ENCODE results near the gene HECA. TPM values are rescaled to one million over a fixed set of nuclear protein-coding genes. Genes with fewer than 3 reads are reported as not detected.

HECA gene
- total RNA-seq, 1 experiment from 2014 or later, result 10.7 TPM

- Histone ChIP-seq H3K9me2 (ENCODE audit: insufficient read depth) (no peaks in the 10 kb centered on the region), H3K4me2 (ENCODE audit: low read length) (no peak overlapping the region), H3K27me3 (ENCODE audit: insufficient read depth, low read length) (no peaks in the 10 kb centered on the region), H3K4me1 (ENCODE audit: control insufficient read depth in 1 of 2, insufficient read depth in 2 of 2, low read length in 2 of 2) (no peaks in the 10 kb centered on the region), H3K79me2 (ENCODE audit: insufficient read depth, low read length) (no peaks in the 10 kb centered on the region), H2AFZ (ENCODE audit: low read depth, low read length, poor library complexity, severe bottlenecking) (no peak overlapping the region), H3K27ac (ENCODE audit: low read depth, low read length) (no peak overlapping the region), H3K4me3 (replicated peaks in 1 of 2; ENCODE audit: low read depth in 1 of 2, low read length in 2 of 2) (no peak overlapping the region), H4K20me1 (ENCODE audit: insufficient read depth) (no peaks in the 10 kb centered on the region), H3K9me3 (ENCODE audit: control insufficient read depth in 1 of 2, insufficient read depth in 1 of 2, low read depth in 1 of 2, low read length in 2 of 2) (no peaks in the 10 kb centered on the region), H3K9ac (ENCODE audit: low read length) (no peak overlapping the region), H3K36me3 (ENCODE audit: control insufficient read depth in 1 of 2, insufficient read depth in 2 of 2, low read length in 2 of 2) (no peaks in the 10 kb centered on the region)
- intact Hi-C loops (cut with micrococcal nuclease), result no loop called here
- ChIA-PET RAD21 (ENCODE audit: low non-redundant PET in 1 of 2, low total read pairs in 2 of 2, uncharacterized antibody in 2 of 2, unreplicated experiment in 2 of 2) (no interaction called here), CTCF (no interaction called here), POLR2A (no interaction called here)
- TF ChIP-seq ELF1 (IDR thresholded peaks at IDR 0.05; ENCODE audit: borderline replicate concordance, low read depth), result no peak
- no peak for TF ChIP-seq SIN3A (IDR thresholded peaks at IDR 0.05; ENCODE audit: low read depth)
- TF ChIP-seq ZFX (IDR thresholded peaks at IDR 0.05), result no peak
- no peak for TF ChIP-seq SP1 (IDR thresholded peaks at IDR 0.05; ENCODE audit: low read depth)
- no peak for TF ChIP-seq POLR2A (IDR thresholded peaks at IDR 0.05; ENCODE audit: borderline replicate concordance, extremely low read depth, insufficient read depth, insufficient read length)
- no peak for TF ChIP-seq REST (IDR thresholded peaks at IDR 0.05; ENCODE audit: low read depth)
- no peak for TF ChIP-seq EGR1 (IDR thresholded peaks at IDR 0.05; ENCODE audit: low read depth)
- TF ChIP-seq TCF7L2 (IDR thresholded peaks at IDR 0.05; ENCODE audit: borderline replicate concordance, extremely low read depth, insufficient read depth, insufficient read length), result no peak
- TF ChIP-seq RAD21 (IDR thresholded peaks at IDR 0.05; ENCODE audit: low read depth), result no peak
- TF ChIP-seq EZH2phosphoT487 (IDR thresholded peaks at IDR 0.05; ENCODE audit: borderline replicate concordance), result no peak
- no peak for TF ChIP-seq ATF3 (IDR thresholded peaks at IDR 0.05)
- no TSS peak for BruUV-seq (replicated peaks)
- DNase-seq (ENCODE audit: low read depth, low spot score), result no peak
- no peak for ATAC-seq
Measured at GRCh38 chr6:139147628-139148027, 12.7 kb downstream of the HECA start.

Data from HCT116 (cell line).